Panc1 (cell line): ENCODE data around the gene EML6.

Source experiments
- POLR2AphosphoS5 ChIP-seq: IDR thresholded peaks from 2 replicates; pipeline ENCODE4 v1.6.1; 2012; ENCODE audit warnings: mild to moderate bottlenecking, low read depth, low read length, moderate library complexity
- REST ChIP-seq, 2 experiments: IDR thresholded peaks; 2 replicates each; pipeline ENCODE4 v1.6.1; 2011 to 2012; ENCODE audit warnings: low read depth in 2 of 2, control low read depth in 1 of 2, low read length in 1 of 2, mild to moderate bottlenecking in 1 of 2, moderate library complexity in 1 of 2; ENCODE audit not compliant: insufficient read depth in 1 of 2
- TCF7L2 ChIP-seq: IDR thresholded peaks from 2 replicates; pipeline ENCODE4 v1.6.1; 2011; ENCODE audit warnings: mild to moderate bottlenecking, low read depth, low read length, inconsistent platforms
- TF ChIP-seq, protein P1 (sequence below): fragments of 450-650 bp; IDR thresholded peaks from 2 replicates; pipeline ENCODE4 v1.5.1; 2017; ENCODE audit warnings: mild to moderate bottlenecking

- TF ChIP-seq REST (IDR thresholded peaks at IDR 0.05; ENCODE audit: insufficient read depth in 1 of 2, low read depth in 2 of 2, low read length in 1 of 2) (no peak), POLR2AphosphoS5 (no peak), TCF7L2 (no peak)
- TF ChIP-seq, protein P1, sequence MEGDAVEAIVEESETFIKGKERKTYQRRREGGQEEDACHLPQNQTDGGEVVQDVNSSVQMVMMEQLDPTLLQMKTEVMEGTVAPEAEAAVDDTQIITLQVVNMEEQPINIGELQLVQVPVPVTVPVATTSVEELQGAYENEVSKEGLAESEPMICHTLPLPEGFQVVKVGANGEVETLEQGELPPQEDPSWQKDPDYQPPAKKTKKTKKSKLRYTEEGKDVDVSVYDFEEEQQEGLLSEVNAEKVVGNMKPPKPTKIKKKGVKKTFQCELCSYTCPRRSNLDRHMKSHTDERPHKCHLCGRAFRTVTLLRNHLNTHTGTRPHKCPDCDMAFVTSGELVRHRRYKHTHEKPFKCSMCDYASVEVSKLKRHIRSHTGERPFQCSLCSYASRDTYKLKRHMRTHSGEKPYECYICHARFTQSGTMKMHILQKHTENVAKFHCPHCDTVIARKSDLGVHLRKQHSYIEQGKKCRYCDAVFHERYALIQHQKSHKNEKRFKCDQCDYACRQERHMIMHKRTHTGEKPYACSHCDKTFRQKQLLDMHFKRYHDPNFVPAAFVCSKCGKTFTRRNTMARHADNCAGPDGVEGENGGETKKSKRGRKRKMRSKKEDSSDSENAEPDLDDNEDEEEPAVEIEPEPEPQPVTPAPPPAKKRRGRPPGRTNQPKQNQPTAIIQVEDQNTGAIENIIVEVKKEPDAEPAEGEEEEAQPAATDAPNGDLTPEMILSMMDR: no peak
Observed at GRCh38 chr2:54787270-54787669, 63.8 kb downstream of the EML6 start.
